Loucy (cell line): ENCODE results near the gene FAM167B.

Experiments used
- CTCF ChIP-seq: fragments of 200-600 bp; sonication (generic); conservative IDR thresholded peaks from 2 replicates; pipeline ENCODE4 v1.5.1; 2014; ENCODE audit warnings: mild to moderate bottlenecking, antibody characterized with exemption, low read length
- EZH2phosphoT487 ChIP-seq: fragments of 200-600 bp; IDR thresholded peaks from 2 replicates; pipeline ENCODE4 v1.6.1; 2018; ENCODE audit warnings: antibody characterized with exemption, mild to moderate bottlenecking, moderate library complexity, borderline replicate concordance

DNA sequence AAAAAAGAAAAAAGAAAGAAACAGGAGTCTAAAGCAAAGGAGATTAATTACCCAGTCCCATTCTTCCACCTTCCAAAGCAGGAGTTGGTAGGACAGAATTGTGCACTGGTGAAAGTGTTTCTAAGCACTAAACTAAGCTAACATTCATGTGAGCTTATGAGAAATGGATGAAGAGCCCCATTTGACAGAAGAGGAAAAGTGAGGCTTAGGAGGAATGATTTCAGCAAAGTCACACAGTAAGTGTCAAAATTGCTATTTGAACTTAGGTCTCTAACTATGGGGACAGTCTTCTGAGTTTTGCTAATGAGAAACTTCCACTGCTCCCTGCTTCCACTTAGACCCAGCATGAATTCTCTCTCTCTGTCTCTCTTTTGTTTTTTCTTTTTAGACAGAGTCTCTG, 22.7 kb downstream of the FAM167B start:
- TF ChIP-seq CTCF (no peak), EZH2phosphoT487 (no peak)
